Measurements from ENCODE around the gene ATG4C.

The ATG4C gene

GRCh38 chr1:62905872-62906271 lies 121.9 kb downstream of the ATG4C start:
- no peak for DNase-seq

DNA sequence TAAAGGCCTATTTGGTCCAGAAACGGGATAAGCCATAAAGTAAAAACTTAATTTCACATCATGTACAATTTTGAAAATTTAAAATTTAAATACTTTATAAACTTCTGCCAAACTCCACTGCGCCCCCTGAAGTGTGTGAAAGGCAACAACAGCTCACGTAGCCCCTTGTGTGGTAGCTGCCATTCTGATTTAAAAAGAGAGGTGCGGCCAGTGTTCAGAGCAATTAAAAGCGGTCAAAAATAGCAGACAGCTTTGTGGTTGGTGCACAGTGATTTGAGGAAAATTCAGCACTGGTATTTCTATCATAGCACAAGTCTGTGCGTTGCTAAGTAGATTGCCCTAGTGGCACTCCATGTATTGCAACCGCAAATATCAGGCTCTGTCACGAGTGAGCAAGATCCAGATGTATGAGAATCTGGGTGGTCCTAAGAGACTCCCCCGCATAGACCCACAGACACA lies 122.5 kb downstream of the ATG4C start:
- DNase-seq: no peak

GRCh38 chr1:62908168-62908695 lies 124.3 kb downstream of the ATG4C start:
- no peak for DNase-seq

DNA sequence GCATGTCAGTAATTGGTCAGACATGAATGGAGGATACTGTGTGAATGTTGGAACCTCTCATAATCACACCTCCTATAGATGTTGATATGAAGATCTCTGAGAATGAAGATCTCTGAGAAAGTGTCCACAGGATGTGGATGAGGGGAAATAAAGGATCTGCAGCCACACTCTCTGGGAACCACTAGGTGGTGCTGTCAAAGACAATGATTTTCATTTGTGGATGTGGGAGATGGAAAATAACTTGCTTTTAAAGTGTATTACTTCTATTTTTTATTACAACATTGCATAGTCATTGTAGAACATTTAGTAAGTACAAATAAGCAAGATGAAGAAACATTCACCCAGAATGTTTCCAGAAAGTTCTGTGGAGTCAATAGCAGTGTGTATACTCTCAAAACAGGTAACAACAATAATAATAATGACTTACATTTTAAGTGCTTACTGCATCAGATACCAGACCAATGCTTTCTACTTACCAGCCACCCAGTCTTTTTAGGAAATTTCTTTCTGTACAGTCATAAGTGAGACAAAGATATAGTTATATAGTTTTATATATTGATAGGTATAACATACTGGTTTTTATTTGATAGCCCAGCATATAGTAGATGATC lies 128.2 kb downstream of the ATG4C start:
- DNase-seq: no peak

Measured in NCI-H2171 (cell line).